Endothelial cell of umbilical vein (primary cell): ENCODE data around the gene NUB1. TPM values are rescaled to one million over a fixed set of nuclear protein-coding genes. Genes with fewer than 3 reads are reported as not detected.

ENCODE experiments used
- BruUV-seq: library from RNA; stranded (reverse); fragments of 400-500 nt; replicated peaks from 2 replicates; lab custom pipeline; 2021; lab: Mats Ljungman, UMichigan
- CTCF ChIA-PET: fragments of 300-600, 350-600 bp; sonication (Branson Sonifier 250); formaldehyde crosslinking; loops from one replicate; lab custom pipeline; 2021; ENCODE audit warnings: antibody characterized with exemption, inconsistent platforms; lab: Charles Lee
- POLR2A ChIA-PET: fragments of 300-600, 350-600 bp; sonication (Branson Sonifier 250); formaldehyde crosslinking; loops from one replicate; lab custom pipeline; 2021; ENCODE audit warnings: antibody characterized with exemption, inconsistent platforms; lab: Charles Lee
- DNase-seq: peaks from one replicate; pipeline ENCODE4 v3.0.0-alpha.2; 2011; ENCODE audit warnings: low read depth, low spot score
- FAIRE-seq: peaks from 2 replicates; lab custom pipeline; 2011; peaks lifted over from hg19 to GRCh38; lab: Jason Lieb, UNC
- H2AFZ ChIP-seq: 2 replicates; pipeline ENCODE4 v1.6.0; 2012; ENCODE audit warnings: low read depth, low read length, control low read depth, inconsistent platforms
- H3K27ac ChIP-seq: 2 replicates; pipeline ENCODE4 v1.5.1; 2011; ENCODE audit warnings: low read depth, mild to moderate bottlenecking, control low read depth, low read length, moderate library complexity; ENCODE audit not compliant: insufficient read depth
- H3K27me3 ChIP-seq, 2 experiments: 2 replicates each; pipeline versions ENCODE4 v1.6.0 to v1.6.1; 2011; ENCODE audit warnings: low read length in 2 of 2, mixed read lengths in 1 of 2; ENCODE audit not compliant: control insufficient read depth in 2 of 2, insufficient read depth in 2 of 2
- H3K36me3 ChIP-seq, 2 experiments: 2 replicates in 1 of 2; 3 replicates in 1 of 2; pipeline ENCODE4 v1.5.1; 2011; ENCODE audit warnings: low read length in 2 of 2, mild to moderate bottlenecking in 1 of 2, moderate library complexity in 1 of 2; ENCODE audit not compliant: control insufficient read depth in 2 of 2, insufficient read depth in 2 of 2; ENCODE audit errors: extremely low read depth in 1 of 2
- H3K4me1 ChIP-seq: 3 replicates; pipeline ENCODE4 v1.5.1; 2011; ENCODE audit warnings: mild to moderate bottlenecking, low read length; ENCODE audit not compliant: control insufficient read depth, insufficient read depth; ENCODE audit errors: extremely low read depth
- H3K4me2 ChIP-seq: 2 replicates; pipeline ENCODE4 v1.6.1; 2011; ENCODE audit warnings: low read length, control low read depth, mixed read lengths; ENCODE audit not compliant: insufficient read depth
- H3K4me3 ChIP-seq, 3 experiments: fragments of 200-600 bp in 1 of 3; sonication (generic), shearing (Covaris generic) in 1 of 3; replicated peaks in 1 of 3; 2 replicates each; pipeline ENCODE4 v1.5.1; 2011 to 2016; ENCODE audit warnings: control low read depth in 3 of 3, low read length in 3 of 3, mild to moderate bottlenecking in 2 of 3, inconsistent platforms in 1 of 3, low read depth in 1 of 3, moderate library complexity in 1 of 3; ENCODE audit not compliant: insufficient read depth in 1 of 3
- H3K79me2 ChIP-seq: 2 replicates; pipeline ENCODE4 v1.6.0; 2012; ENCODE audit warnings: low read length, inconsistent platforms; ENCODE audit not compliant: control insufficient read depth, insufficient read depth
- H3K9ac ChIP-seq: replicated peaks from 2 replicates; pipeline ENCODE3; 2011; ENCODE audit warnings: low read length, control low read depth; ENCODE audit not compliant: insufficient read depth; ENCODE audit errors: extremely low read depth
- H3K9me1 ChIP-seq: replicated peaks from 3 replicates; pipeline ENCODE4 v1.6.0; 2011; ENCODE audit warnings: mild to moderate bottlenecking, low read length; ENCODE audit not compliant: control insufficient read depth, insufficient read depth; ENCODE audit errors: extremely low read depth
- H3K9me3 ChIP-seq: replicated peaks from 2 replicates; pipeline ENCODE4 v1.5.1; 2012; ENCODE audit warnings: low read length, inconsistent platforms; ENCODE audit not compliant: control insufficient read depth, insufficient read depth
- H4K20me1 ChIP-seq: replicated peaks from 2 replicates; pipeline ENCODE3; 2011; ENCODE audit warnings: mild to moderate bottlenecking, low read length; ENCODE audit not compliant: control insufficient read depth, insufficient read depth; ENCODE audit errors: extremely low read depth
- EZH2 ChIP-seq: IDR thresholded peaks from 2 replicates; pipeline ENCODE4 v1.6.1; 2012; ENCODE audit warnings: borderline replicate concordance, low read depth, mild to moderate bottlenecking, moderate library complexity, low read length, inconsistent platforms; ENCODE audit not compliant: severe bottlenecking
- FOS ChIP-seq: IDR thresholded peaks from 2 replicates; pipeline ENCODE4 v1.6.1; 2011; ENCODE audit warnings: mild to moderate bottlenecking, low read length, moderate library complexity, borderline replicate concordance; ENCODE audit not compliant: insufficient read depth
- GATA2 ChIP-seq: IDR thresholded peaks from 2 replicates; pipeline ENCODE4 v1.7.0; 2011; ENCODE audit warnings: low read depth, mild to moderate bottlenecking, moderate library complexity, mixed read lengths, low read length; ENCODE audit not compliant: insufficient read length, insufficient read depth
- JUN ChIP-seq: IDR thresholded peaks from 2 replicates; pipeline ENCODE4 v1.6.1; 2011; ENCODE audit warnings: borderline replicate concordance, low read depth; ENCODE audit not compliant: insufficient read length, insufficient read depth
- MYC ChIP-seq: IDR thresholded peaks from one replicate; pipeline ENCODE4 v1.6.1; 2011; ENCODE audit warnings: mild to moderate bottlenecking, low read depth, low read length
- POLR2A ChIP-seq: IDR thresholded peaks from 2 replicates; pipeline ENCODE4 v1.6.1; 2012; ENCODE audit warnings: low read depth, mild to moderate bottlenecking, control low read depth, low read length
- POLR2AphosphoS5 ChIP-seq: IDR thresholded peaks from 2 replicates; pipeline ENCODE4 v1.6.1; 2012; ENCODE audit warnings: low read depth, mild to moderate bottlenecking, control low read depth, low read length, moderate library complexity; ENCODE audit not compliant: insufficient read depth
- dilution Hi-C: fragments of 300-500 bp; cut with MboI; formaldehyde crosslinking; loops from one replicate; pipeline ENCODE4 v1.15.0; 2019; ENCODE audit warnings: low sequenced_read_pairs; ENCODE audit not compliant: extremely low pct_ligation_motif_present
- intact Hi-C: fragments of 100-400 bp; cut with micrococcal nuclease; formaldehyde crosslinking; loops from one replicate; pipeline ENCODE4 v1.10.0; 2022
- polyA plus RNA-seq, 4 experiments: library from polyadenylated mRNA; depleted of rRNA in 3 of 4; stranded (reverse) in 3 of 4; unstranded in 1 of 4; fragments of >200 nt; gene quantifications; 2 replicates each; pipeline versions ENCODE4 v1.2.1 to v1.2.3, GENCODE V29; 2011 to 2012; ENCODE audit warnings: missing spikeins in 1 of 4
- total RNA-seq: library from RNA; stranded (reverse); gene quantifications from 2 replicates; pipeline ENCODE4 v1.2.3, GENCODE V29; 2021
- TF ChIP-seq, protein P1 (sequence below), 2 donors: IDR thresholded peaks; 1 replicate in 1 of 2; 2 replicates in 1 of 2; pipeline ENCODE4 v1.5.1; 2011; ENCODE audit warnings: low read length in 2 of 2, mild to moderate bottlenecking in 2 of 2, moderate library complexity in 2 of 2, control low read depth in 1 of 2, inconsistent platforms in 1 of 2, low read depth in 1 of 2; ENCODE audit not compliant: insufficient read depth in 1 of 2; ENCODE audit errors: extremely low read depth in 1 of 2
- TF ChIP-seq, protein P2 (sequence below): IDR thresholded peaks from 2 replicates; pipeline ENCODE4 v1.6.1; 2011; ENCODE audit not compliant: insufficient read depth, insufficient read length

NUB1 gene
- total and polyA plus RNA-seq, 2 donors (not counting 3 experiments of a cell fraction or from before 2014, with no cell fraction given) = 28.0 to 46.2 TPM

- Histone ChIP-seq H3K27me3 (no peaks in the 10 kb centered on the region), H3K36me3 (peaks cover 4 to 6% of the 10 kb centered on the region in 2 experiments), H3K27ac (no peak overlapping the region), H3K9me3 (no peaks in the 10 kb centered on the region), H3K9ac (no peak overlapping the region), H3K4me3 (no peak overlapping the region), H3K79me2 (no peaks in the 10 kb centered on the region), H4K20me1 (no peaks in the 10 kb centered on the region), H3K9me1 (no peaks in the 10 kb centered on the region), H3K4me1 (no peaks in the 10 kb centered on the region), H3K4me2 (no peak overlapping the region), H2AFZ (no peak overlapping the region)
- dilution Hi-C loops (no loop called here), intact Hi-C loops (no loop called here)
- ChIA-PET POLR2A (no interaction called here), CTCF (interaction anchor here (1.0 kb wide), 1 partner anchor 11 kb away, joined by 3 read pairs; no protein-coding TSS in a partner anchor)
- TF ChIP-seq MYC (no peak), GATA2 (no peak), JUN (no peak), EZH2 (no peak), FOS (no peak), POLR2A (no peak), POLR2AphosphoS5 (no peak)
- TF ChIP-seq, protein P1, sequence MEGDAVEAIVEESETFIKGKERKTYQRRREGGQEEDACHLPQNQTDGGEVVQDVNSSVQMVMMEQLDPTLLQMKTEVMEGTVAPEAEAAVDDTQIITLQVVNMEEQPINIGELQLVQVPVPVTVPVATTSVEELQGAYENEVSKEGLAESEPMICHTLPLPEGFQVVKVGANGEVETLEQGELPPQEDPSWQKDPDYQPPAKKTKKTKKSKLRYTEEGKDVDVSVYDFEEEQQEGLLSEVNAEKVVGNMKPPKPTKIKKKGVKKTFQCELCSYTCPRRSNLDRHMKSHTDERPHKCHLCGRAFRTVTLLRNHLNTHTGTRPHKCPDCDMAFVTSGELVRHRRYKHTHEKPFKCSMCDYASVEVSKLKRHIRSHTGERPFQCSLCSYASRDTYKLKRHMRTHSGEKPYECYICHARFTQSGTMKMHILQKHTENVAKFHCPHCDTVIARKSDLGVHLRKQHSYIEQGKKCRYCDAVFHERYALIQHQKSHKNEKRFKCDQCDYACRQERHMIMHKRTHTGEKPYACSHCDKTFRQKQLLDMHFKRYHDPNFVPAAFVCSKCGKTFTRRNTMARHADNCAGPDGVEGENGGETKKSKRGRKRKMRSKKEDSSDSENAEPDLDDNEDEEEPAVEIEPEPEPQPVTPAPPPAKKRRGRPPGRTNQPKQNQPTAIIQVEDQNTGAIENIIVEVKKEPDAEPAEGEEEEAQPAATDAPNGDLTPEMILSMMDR (IDR thresholded peaks at IDR 0.05; ENCODE audit: extremely low read depth in 1 of 2, insufficient read depth in 1 of 2, low read depth in 1 of 2, low read length in 2 of 2) = no peak
- TF ChIP-seq, protein P2, sequence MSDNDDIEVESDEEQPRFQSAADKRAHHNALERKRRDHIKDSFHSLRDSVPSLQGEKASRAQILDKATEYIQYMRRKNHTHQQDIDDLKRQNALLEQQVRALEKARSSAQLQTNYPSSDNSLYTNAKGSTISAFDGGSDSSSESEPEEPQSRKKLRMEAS = no peak
- no TSS peak for BruUV-seq
- FAIRE-seq = no peak
- DNase-seq = no peak
Measured at GRCh38 chr7:151361193-151361959, 19.8 kb downstream of the NUB1 start.
